IMR-90 (cell line): ENCODE results near the gene MAN2A1. TPM values are rescaled to one million over a fixed set of nuclear protein-coding genes. Genes with fewer than 3 reads are reported as not detected.

Experiments
- ATAC-seq: fragments of 200-7000 bp; cut with Tn5 transposase; 2 replicates; pipeline ENCODE4 v1.9.1; 2020; ENCODE audit warnings: low read depth, mild to moderate bottlenecking, moderate library complexity
- BruUV-seq: library from RNA; stranded (reverse); fragments of 400-500 nt; replicated peaks from 2 replicates; lab custom pipeline; 2021; lab: Mats Ljungman, UMichigan
- CTCF ChIA-PET: fragments of 300-600 bp; formaldehyde crosslinking; extraction: SDS; loops from one replicate; lab custom pipeline; 2021; ENCODE audit warnings: antibody characterized with exemption; lab: Yijun Ruan, JAX
- POLR2A ChIA-PET: fragments of 300-600 bp; sonication (Branson Sonifier 250); formaldehyde crosslinking; loops from one replicate; lab custom pipeline; 2022; ENCODE audit warnings: antibody characterized with exemption; ENCODE audit not compliant: unreplicated experiment; lab: Charles Lee
- DNase-seq: peaks from one replicate; pipeline ENCODE4 v3.0.0; 2013
- H2AFZ ChIP-seq: replicated peaks from 2 replicates; pipeline ENCODE3; 2013; ENCODE audit warnings: low read length, mild to moderate bottlenecking; ENCODE audit not compliant: poor library complexity
- H2AK5ac ChIP-seq: 2 replicates; pipeline ENCODE4 v1.6.1; 2013; ENCODE audit warnings: low read depth, low read length, inconsistent platforms
- H2AK9ac ChIP-seq: replicated peaks from 2 replicates; pipeline ENCODE3; 2013; ENCODE audit warnings: mild to moderate bottlenecking, low read depth, low read length, moderate library complexity; ENCODE audit not compliant: poor library complexity
- H2BK120ac ChIP-seq: 2 replicates; pipeline ENCODE4 v1.6.1; 2013; ENCODE audit warnings: low read depth, low read length, inconsistent platforms
- H2BK15ac ChIP-seq: 3 replicates; pipeline ENCODE4 v1.6.1; 2013; ENCODE audit warnings: low read depth, low read length, inconsistent platforms
- H2BK20ac ChIP-seq: 2 replicates; pipeline ENCODE4 v1.6.1; 2013; ENCODE audit warnings: low read depth, mild to moderate bottlenecking, inconsistent platforms, low read length, moderate library complexity
- H2BK5ac ChIP-seq: 2 replicates; pipeline ENCODE4 v1.6.1; 2013; ENCODE audit warnings: mild to moderate bottlenecking, low read depth, low read length, inconsistent platforms; ENCODE audit not compliant: poor library complexity, severe bottlenecking
- H3K14ac ChIP-seq: replicated peaks from 2 replicates; pipeline ENCODE4 v1.6.1; 2013; ENCODE audit warnings: low read depth, low read length, inconsistent platforms
- H3K18ac ChIP-seq: 2 replicates; pipeline ENCODE4 v1.6.1; 2013; ENCODE audit warnings: low read depth, low read length, control low read depth
- H3K23ac ChIP-seq: 2 replicates; pipeline ENCODE4 v1.6.1; 2013; ENCODE audit warnings: low read depth, low read length, inconsistent platforms
- H3K27ac ChIP-seq: 2 replicates; pipeline ENCODE4 v1.5.1; 2013; ENCODE audit warnings: mild to moderate bottlenecking, control low read depth, low read length; ENCODE audit not compliant: insufficient read depth
- H3K27me3 ChIP-seq: 2 replicates; pipeline ENCODE4 v1.6.1; 2013; ENCODE audit warnings: low read length; ENCODE audit not compliant: control insufficient read depth, insufficient read depth
- H3K36me3 ChIP-seq: 2 replicates; pipeline ENCODE4 v1.6.1; 2013; ENCODE audit warnings: low read length, mixed read lengths; ENCODE audit not compliant: control insufficient read depth, insufficient read depth
- H3K4ac ChIP-seq: 2 replicates; pipeline ENCODE4 v1.6.1; 2013; ENCODE audit warnings: low read depth, low read length, inconsistent platforms
- H3K4me1 ChIP-seq: 2 replicates; pipeline ENCODE4 v1.6.1; 2013; ENCODE audit warnings: low read length, mixed read lengths; ENCODE audit not compliant: control insufficient read depth, insufficient read depth
- H3K4me2 ChIP-seq: 2 replicates; pipeline ENCODE4 v1.6.1; 2013; ENCODE audit warnings: low read depth, mild to moderate bottlenecking, control low read depth, low read length, moderate library complexity
- H3K4me3 ChIP-seq: 2 replicates; pipeline ENCODE4 v1.5.1; 2013; ENCODE audit warnings: low read depth, mild to moderate bottlenecking, control low read depth, low read length, moderate library complexity; ENCODE audit not compliant: insufficient read depth
- H3K56ac ChIP-seq: 2 replicates; pipeline ENCODE4 v1.6.1; 2013; ENCODE audit warnings: low read length, inconsistent platforms; ENCODE audit not compliant: insufficient read depth; ENCODE audit errors: extremely low read depth
- H3K79me1 ChIP-seq, 2 experiments: 2 replicates each; pipeline ENCODE4 v1.6.1; 2013; ENCODE audit warnings: low read length in 2 of 2, inconsistent platforms in 1 of 2, low read depth in 1 of 2
- H3K9ac ChIP-seq: 2 replicates; pipeline ENCODE4 v1.6.1; 2013; ENCODE audit warnings: low read depth, low read length, control low read depth
- H3K9me1 ChIP-seq: 2 replicates; pipeline ENCODE4 v1.6.1; 2013; ENCODE audit warnings: low read length, inconsistent platforms; ENCODE audit not compliant: insufficient read depth
- H3K9me3 ChIP-seq: 2 replicates; pipeline ENCODE4 v1.6.1; 2013; ENCODE audit warnings: low read length; ENCODE audit not compliant: control insufficient read depth, insufficient read depth
- H4K20me1 ChIP-seq: 2 replicates; pipeline ENCODE4 v1.6.1; 2013; ENCODE audit warnings: low read length, inconsistent platforms; ENCODE audit not compliant: insufficient read depth
- H4K5ac ChIP-seq: 2 replicates; pipeline ENCODE4 v1.6.1; 2013; ENCODE audit warnings: mild to moderate bottlenecking, low read depth, low read length, control low read depth
- H4K8ac ChIP-seq, 2 experiments: 2 replicates each; pipeline ENCODE4 v1.6.1; 2013; ENCODE audit warnings: low read depth in 2 of 2, low read length in 2 of 2, control low read depth in 1 of 2, inconsistent platforms in 1 of 2
- H4K91ac ChIP-seq: 2 replicates; pipeline ENCODE4 v1.6.1; 2013; ENCODE audit warnings: low read depth, low read length, inconsistent platforms; ENCODE audit not compliant: insufficient read depth
- CEBPB ChIP-seq: IDR thresholded peaks from 2 replicates; pipeline ENCODE4 v1.6.1; 2012; ENCODE audit warnings: low read depth, low read length, improper control_type of control experiment
- CTCF ChIP-seq: conservative IDR thresholded peaks from 2 replicates; pipeline ENCODE4 v1.5.1; 2012; ENCODE audit warnings: mild to moderate bottlenecking, low read depth, low read length, improper control_type of control experiment
- ELK1 ChIP-seq: fragments of 150-350 bp; IDR thresholded peaks from 2 replicates; pipeline ENCODE4 v1.6.1; 2016; ENCODE audit warnings: low read depth, mild to moderate bottlenecking, low read length, moderate library complexity, borderline replicate concordance
- FOS ChIP-seq: fragments of 150-350 bp; IDR thresholded peaks from 2 replicates; pipeline ENCODE4 v1.6.1; 2016; ENCODE audit warnings: low read depth, low read length
- MAZ ChIP-seq: IDR thresholded peaks from 2 replicates; pipeline ENCODE4 v1.6.1; 2012; ENCODE audit warnings: low read depth, mild to moderate bottlenecking, low read length, improper control_type of control experiment, moderate library complexity, borderline replicate concordance
- RCOR1 ChIP-seq: IDR thresholded peaks from 2 replicates; pipeline ENCODE4 v1.6.1; 2012; ENCODE audit warnings: mild to moderate bottlenecking, low read length, improper control_type of control experiment; ENCODE audit not compliant: insufficient replicate concordance
- RFX5 ChIP-seq: IDR thresholded peaks from 2 replicates; pipeline ENCODE4 v1.8.0; 2012; ENCODE audit warnings: low read depth, mild to moderate bottlenecking, low read length, moderate library complexity
- USF2 ChIP-seq: fragments of 150-350 bp; IDR thresholded peaks from 2 replicates; pipeline ENCODE4 v1.6.1; 2017; ENCODE audit warnings: mild to moderate bottlenecking, antibody characterized with exemption, low read length, low read depth
- dilution Hi-C: fragments of 300-500 bp; cut with HindIII; formaldehyde crosslinking; loops from one replicate; pipeline ENCODE4 v1.14.3; 2018; ENCODE audit warnings: low sequenced_read_pairs; ENCODE audit not compliant: unreplicated experiment
- in situ Hi-C: fragments of 300-500 bp; cut with MboI; formaldehyde crosslinking; loops from 3 replicates; pipeline ENCODE4 v1.14.3; 2019; ENCODE audit warnings: low sequenced_read_pairs, inconsistent platforms, mixed read lengths
- intact Hi-C: fragments of 100-400 bp; cut with micrococcal nuclease; formaldehyde crosslinking; loops from 2 replicates; pipeline ENCODE4 v1.10.0; 2022
- polyA plus RNA-seq, 3 experiments: library from polyadenylated mRNA; depleted of rRNA; stranded (reverse); fragments of >200 nt; gene quantifications; 2 replicates each; pipeline ENCODE4 v1.2.3, GENCODE V29; 2012; ENCODE audit warnings: low replicate concordance in 1 of 3
- total RNA-seq: library from RNA; depleted of rRNA; stranded (reverse); fragments of >200 nt; gene quantifications from 2 replicates; pipeline ENCODE4 v1.2.3, GENCODE V29; 2012

MAN2A1 gene
- total and polyA plus RNA-seq, 2 of the 4 experiments (the other 2 are of a cell fraction) = 16.4 to 29.6 TPM

- no TSS peak for BruUV-seq
- POLR2A ChIA-PET = no interaction called here
Measured at GRCh38 chr5:109829331-109829730, 139.6 kb downstream of the MAN2A1 start.

More at GRCh38 chr5:109829331-109829730, 139.6 kb downstream of the MAN2A1 start:
- H4K20me1 ChIP-seq = no peaks in the 10 kb centered on the region
- H3K9me1 ChIP-seq = peaks cover 3% of the 10 kb centered on the region; the same call in 1 of the 2 replicates
- no peak overlapping the region for H2BK5ac ChIP-seq
- H3K79me1 ChIP-seq = peaks cover 0 to 2% of the 10 kb centered on the region in 2 experiments; a peak in 2 of 4 replicates
- TF ChIP-seq RFX5 = no peak
- TF ChIP-seq ELK1 = no peak
- no peak for TF ChIP-seq USF2
- no peak for TF ChIP-seq MAZ
- TF ChIP-seq CEBPB = no peak
- no peak for TF ChIP-seq RCOR1
- no peak for TF ChIP-seq CTCF
- no peak for TF ChIP-seq FOS
- H3K36me3 ChIP-seq = no peaks in the 10 kb centered on the region
- H3K4me1 ChIP-seq = peaks cover 5% of the 10 kb centered on the region
- no peaks in the 10 kb centered on the region for H3K9me3 ChIP-seq
- no peak overlapping the region for H3K4me2 ChIP-seq
- no peak overlapping the region for H2BK120ac ChIP-seq
- H2AK9ac ChIP-seq = no peak overlapping the region
- H4K91ac ChIP-seq = no peak overlapping the region
- H4K5ac ChIP-seq = no peak overlapping the region
- no peak overlapping the region for H2AK5ac ChIP-seq
- no peak overlapping the region for H2BK20ac ChIP-seq
- H3K18ac ChIP-seq = 0 out of 2 replicates have a peak overlapping the region, but pooled peaks have one; percentile 3
- no peak overlapping the region for H3K23ac ChIP-seq
- no peak overlapping the region for H2AFZ ChIP-seq
- H3K4me3 ChIP-seq = no peak overlapping the region
- intact Hi-C loops = loop anchor here (5.0 kb wide), 1 partner anchor 137 kb away; no protein-coding TSS in a partner anchor
- H3K27me3 ChIP-seq = no peaks in the 10 kb centered on the region
- no peak overlapping the region for H3K4ac ChIP-seq
- H3K27ac ChIP-seq = no peak overlapping the region
- in situ Hi-C loops = no loop called here
- H2BK15ac ChIP-seq = no peak overlapping the region
- H3K56ac ChIP-seq = no peak overlapping the region
- CTCF ChIA-PET = no interaction called here
- ATAC-seq (no peak), DNase-seq (peak; percentile 5)
- H3K9ac ChIP-seq = no peak overlapping the region
- dilution Hi-C loops = no loop called here
- no peak overlapping the region for H4K8ac ChIP-seq
- H3K14ac ChIP-seq = no peak overlapping the region
